Hypothalamus (tissue), 51 donors: ENCODE results near the gene SPNS3.

ENCODE experiments used
- DNase-seq, 51 donors: peaks; one replicate each; lab custom pipeline; 2025; lab: John Stamatoyannopoulos, UW

SPNS3 gene

GRCh38 chr17:4425398-4425797, 8.3 kb upstream of the SPNS3 start:
- no peak for DNase-seq

DNA sequence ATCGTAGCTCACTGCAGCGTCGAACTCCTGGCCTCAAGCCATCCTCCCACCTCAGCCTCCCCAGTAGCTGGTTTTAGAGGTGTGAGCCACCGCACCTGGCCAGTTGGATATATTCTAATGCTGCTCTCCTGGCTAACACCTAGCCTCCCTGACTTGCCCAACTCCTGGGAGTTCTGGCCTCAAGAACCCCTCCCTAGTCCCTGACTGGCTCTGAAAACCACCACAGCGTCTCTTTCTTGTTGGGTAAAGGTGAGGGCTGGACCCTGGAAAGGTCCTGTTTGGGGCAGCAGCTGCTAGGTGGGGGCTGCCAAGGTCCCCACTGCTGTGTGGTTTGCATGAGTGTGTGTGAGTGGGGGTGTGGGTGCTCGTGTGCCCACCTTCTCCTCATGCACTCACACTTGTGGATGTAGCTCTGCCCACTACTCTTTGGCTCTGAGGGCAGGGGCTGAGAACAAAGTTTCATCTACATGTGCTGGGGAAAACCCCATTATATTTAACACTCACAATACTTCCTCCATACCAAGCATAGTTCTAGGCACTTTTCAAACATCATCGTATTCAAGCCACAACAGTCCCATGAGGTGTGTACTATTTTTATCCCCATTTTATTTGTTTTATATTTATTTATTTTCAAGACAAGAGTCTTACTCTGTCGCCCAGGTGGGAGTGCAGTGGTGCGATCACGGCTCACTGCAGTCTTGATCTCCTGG, 7.1 kb upstream of the SPNS3 start:
- DNase-seq = no peak

GRCh38 chr17:4427505-4427904, 6.2 kb upstream of the SPNS3 start:
- no peak for DNase-seq

GRCh38 chr17:4436381-4436780, 2.6 kb downstream of the SPNS3 start:
- DNase-seq = no peak

DNA sequence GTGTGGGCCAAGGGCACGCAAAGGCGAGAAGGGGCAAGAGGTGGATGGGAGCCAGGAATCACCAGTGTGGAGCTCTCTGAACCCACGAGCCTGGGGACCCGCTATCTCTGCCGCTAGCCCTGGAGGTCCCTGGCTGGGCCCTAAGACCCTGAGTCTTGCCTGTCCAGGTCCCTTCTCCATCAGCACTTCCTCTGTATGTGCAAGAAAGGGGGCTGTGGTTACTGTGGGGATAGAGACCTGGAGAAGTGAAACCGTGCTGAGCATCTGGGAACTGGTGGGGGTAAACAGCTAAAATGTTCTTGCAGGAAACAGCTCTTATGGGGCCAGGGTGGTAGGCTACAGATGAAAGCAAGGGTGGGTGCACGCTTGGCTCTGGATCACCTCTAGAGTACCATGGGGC, 3.1 kb downstream of the SPNS3 start:
- peak in 7 of 51 donors; percentile 4 to 33 (median 17) for DNase-seq

DNA sequence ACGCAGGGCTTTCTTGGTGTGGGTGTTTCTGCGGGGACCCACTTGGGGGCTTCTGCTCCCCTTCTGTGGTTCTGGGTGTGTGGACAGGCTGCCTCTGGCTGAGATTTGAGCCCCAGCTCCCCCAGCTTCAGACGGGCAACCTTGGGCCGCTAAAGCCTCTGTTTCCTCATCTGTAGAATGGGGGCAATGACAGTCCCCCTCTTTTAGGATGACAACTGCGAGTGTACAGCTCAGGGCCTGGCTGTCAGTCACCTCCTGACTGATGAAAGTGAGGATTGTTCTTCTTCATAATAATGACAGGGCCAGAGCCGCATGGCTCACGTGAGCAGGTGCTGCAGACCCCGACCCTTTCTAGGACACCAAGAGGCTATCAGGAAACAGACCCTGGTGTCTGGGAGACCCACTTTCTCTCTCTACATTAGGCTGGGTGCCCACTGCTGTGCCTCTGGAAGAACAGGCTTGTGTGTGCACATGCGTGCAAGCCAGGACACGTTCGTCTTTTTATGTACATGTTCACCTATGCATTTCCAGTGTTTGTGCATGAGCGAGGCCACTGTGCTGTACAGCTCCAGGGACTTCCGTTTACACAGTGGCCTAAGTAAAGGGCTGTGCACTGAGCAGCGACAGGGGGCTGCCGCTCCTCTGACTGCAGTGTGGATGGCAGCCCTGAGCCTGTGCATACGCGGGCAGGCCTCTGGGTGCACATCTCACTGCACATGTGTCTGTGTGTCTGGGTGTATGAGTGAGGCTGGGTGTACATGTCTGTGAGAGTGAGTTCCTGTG, 4.6 kb downstream of the SPNS3 start:
- no peak for DNase-seq

GRCh38 chr17:4440021-4440420, 6.3 kb downstream of the SPNS3 start:
- DNase-seq = no peak

GRCh38 chr17:4440690-4441686, 7.2 kb downstream of the SPNS3 start:
- DNase-seq = no peak

- DNase-seq = no peak
These were observed 8.8 kb downstream of the SPNS3 start for GRCh38 chr17:4442582-4442981.

DNA sequence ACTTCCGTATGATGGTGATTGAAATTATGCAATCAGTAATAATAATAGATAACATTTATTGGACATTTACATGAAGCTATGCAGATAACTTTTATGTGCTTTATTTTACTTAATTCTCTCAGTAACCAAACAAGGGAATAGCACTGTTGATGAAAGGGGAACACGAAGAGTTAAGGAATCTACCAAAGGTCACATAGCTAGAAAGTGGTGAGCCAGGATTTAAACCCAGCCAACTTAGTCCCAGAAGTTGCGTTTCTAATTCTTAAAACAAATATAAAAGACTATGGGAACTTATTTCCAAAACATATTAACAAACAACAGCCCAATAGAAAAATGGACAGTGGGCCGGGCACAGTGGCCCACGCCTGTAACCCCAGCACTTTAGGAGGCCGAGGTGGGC, 9.7 kb downstream of the SPNS3 start:
- no peak for DNase-seq

- peak in 8 of 51 donors; percentile 3 to 12 (median 12) for DNase-seq
These were observed 11.2 kb downstream of the SPNS3 start for GRCh38 chr17:4444782-4445473.

DNA sequence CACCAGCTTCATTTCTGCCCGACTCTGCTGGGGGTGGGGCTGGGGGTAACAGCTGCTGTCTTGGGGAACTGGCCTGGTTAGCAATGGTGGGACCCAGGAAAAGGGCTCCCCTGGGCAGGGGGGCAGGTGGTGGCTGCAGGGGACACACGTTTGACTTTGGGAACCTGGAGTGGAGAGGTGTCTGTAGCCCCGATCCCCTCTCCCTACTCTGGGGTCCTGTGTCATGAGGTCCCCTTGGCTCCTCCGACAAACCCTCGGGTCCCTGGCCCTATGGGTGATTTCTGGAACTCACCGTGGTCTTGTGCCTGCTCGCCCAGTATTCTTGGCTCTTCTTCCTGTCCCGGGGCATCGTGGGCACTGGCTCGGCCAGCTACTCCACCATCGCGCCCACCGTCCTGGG, 12.0 kb downstream of the SPNS3 start:
- no peak for DNase-seq

DNA sequence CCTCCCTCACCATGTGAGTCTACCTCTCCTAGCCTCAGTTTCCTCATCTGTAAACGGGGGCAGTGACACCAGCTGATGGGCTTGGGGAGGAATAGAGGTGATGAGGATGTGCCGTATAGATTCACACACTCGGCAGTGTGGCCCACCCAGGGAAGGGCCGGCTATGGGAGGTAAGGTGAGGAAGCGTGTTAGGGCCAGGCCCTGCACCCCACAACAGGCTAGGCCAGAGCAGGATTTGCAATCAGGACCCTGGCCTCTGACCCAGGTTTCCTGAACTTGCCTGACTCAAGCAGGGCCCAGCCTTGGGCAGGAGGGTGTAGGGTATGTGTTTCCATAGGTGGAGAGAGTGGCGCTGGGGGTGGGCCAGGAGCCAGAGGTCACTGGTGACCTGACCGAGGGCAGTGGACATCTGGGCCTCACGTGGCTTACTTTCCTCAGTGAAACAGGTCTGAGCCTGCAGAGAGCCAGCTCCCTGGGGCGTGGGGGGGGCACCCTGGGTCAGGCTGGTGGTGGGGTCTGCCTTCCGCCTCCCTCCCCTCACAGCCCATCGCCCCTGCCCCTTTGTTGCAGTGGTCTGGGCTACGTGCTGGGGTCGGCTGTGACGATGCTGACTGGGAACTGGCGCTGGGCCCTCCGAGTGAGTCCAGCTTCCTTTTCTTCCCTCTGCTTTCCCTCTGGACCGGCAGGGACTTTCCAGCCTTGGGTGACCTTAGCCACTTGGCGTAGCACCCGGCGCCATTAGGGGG, 12.8 kb downstream of the SPNS3 start:
- DNase-seq = no peak

DNA sequence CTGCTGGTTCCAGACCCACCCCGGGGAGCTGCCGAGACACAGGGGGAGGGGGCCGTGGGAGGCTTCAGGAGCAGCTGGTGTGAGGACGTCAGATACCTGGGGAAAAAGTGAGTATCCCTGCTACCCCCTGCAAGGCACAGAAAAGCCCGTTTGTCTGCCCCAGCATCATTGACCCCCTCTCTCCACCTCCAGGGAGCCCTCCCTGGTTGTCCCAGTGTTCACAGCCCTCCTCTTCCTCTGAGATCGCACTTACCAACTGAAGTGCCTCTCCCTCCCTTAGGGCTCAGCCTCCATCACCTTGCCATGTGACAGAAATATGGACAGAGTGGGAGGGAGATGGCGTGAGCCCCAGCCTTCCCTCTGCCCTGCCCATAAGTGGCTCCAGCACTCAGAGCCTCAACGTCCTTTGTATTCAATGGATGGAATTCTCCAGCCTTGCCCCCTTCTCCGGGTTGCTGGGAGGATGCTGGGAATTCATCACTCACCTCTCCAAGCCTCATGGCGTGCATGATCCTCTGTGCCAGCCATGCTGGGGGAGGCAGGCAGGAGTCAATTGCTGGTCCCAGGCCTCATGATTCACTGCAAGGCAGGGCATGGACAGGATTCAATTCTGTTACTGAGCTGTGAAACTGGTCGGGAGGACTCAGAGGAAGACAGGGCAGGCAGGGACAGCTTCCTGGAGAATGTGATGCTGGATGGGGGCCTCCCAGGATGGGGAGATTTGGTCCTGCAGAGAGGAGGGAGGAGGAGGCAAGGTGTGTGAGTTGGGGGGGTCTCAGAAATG, 14.6 kb downstream of the SPNS3 start:
- DNase-seq = no peak

- DNase-seq = no peak
These were observed 16.0 kb downstream of the SPNS3 start for GRCh38 chr17:4449736-4450135.

GRCh38 chr17:4450710-4451316, 17.1 kb downstream of the SPNS3 start:
- no peak for DNase-seq

GRCh38 chr17:4453812-4454591, 20.3 kb downstream of the SPNS3 start:
- no peak for DNase-seq

DNA sequence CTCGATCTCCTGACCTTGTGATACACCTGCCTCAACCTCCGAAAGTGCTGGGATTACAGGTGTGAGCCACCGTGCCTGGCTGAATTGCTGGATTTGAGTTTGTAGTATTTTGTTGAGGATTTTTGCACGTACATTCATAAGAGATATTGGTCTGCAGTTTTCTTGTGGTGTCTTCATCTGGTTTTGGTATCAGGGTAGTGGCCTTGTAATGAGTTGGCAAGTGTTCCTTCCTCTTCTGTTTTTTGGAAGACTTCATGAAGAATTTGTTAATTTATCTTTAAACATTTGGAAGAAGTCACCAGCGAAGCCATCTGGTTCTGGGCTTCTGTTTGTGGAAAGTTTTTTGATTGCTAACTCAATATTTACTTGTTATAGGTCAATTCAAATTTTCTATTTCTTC, 26.9 kb downstream of the SPNS3 start:
- DNase-seq = no peak
